MM.1S (cell line): ENCODE data around the gene NOD1.

ENCODE experiments used
- DNase-seq: peaks from one replicate; pipeline ENCODE4 v3.0.0-alpha.2; 2015
- H2AFZ ChIP-seq: fragments of 300-600 bp; sonication (generic); 2 replicates; pipeline ENCODE4 v1.6.0; 2016; ENCODE audit warnings: antibody characterized with exemption, low read length
- H3F3A ChIP-seq: fragments of 300-600 bp; sonication (generic); 2 replicates; pipeline ENCODE4 v1.6.1; 2016; ENCODE audit warnings: mild to moderate bottlenecking, antibody characterized with exemption, low read length, moderate library complexity, mixed read lengths; ENCODE audit not compliant: insufficient read depth
- H3K27ac ChIP-seq: fragments of 300-600 bp; sonication (generic); 2 replicates; pipeline ENCODE4 v1.5.1; 2016; ENCODE audit warnings: mild to moderate bottlenecking, low read length
- H3K27me3 ChIP-seq: fragments of 300-600 bp; sonication (generic); replicated peaks from 2 replicates; pipeline ENCODE4 v1.6.0; 2016; ENCODE audit warnings: low read length; ENCODE audit not compliant: insufficient read depth
- H3K36me3 ChIP-seq: fragments of 300-600 bp; sonication (generic); replicated peaks from 2 replicates; pipeline ENCODE4 v1.6.1; 2016; ENCODE audit warnings: mild to moderate bottlenecking, low read length, mixed read lengths; ENCODE audit not compliant: insufficient read depth
- H3K4me1 ChIP-seq: fragments of 300-600 bp; sonication (generic); 2 replicates; pipeline ENCODE4 v1.6.1; 2016; ENCODE audit warnings: low read length, mixed read lengths
- H3K4me2 ChIP-seq: fragments of 300-600 bp; sonication (generic); 2 replicates; pipeline ENCODE4 v1.6.0; 2016; ENCODE audit warnings: low read depth, low read length
- H3K4me3 ChIP-seq: fragments of 300-600 bp; sonication (generic); 2 replicates; pipeline ENCODE4 v1.5.1; 2016; ENCODE audit warnings: low read length, mixed read lengths
- H3K79me2 ChIP-seq: fragments of 300-600 bp; sonication (generic); 2 replicates; pipeline ENCODE4 v1.6.1; 2016; ENCODE audit warnings: mixed run types, low read length, mixed read lengths
- H3K9ac ChIP-seq: fragments of 300-600 bp; sonication (generic); 2 replicates; pipeline ENCODE4 v1.6.1; 2016; ENCODE audit warnings: low read length, mixed read lengths
- H3K9me2 ChIP-seq: fragments of 300-600 bp; sonication (generic); replicated peaks from 2 replicates; pipeline ENCODE4 v1.6.1; 2016; ENCODE audit warnings: mild to moderate bottlenecking, low read length, mixed read lengths; ENCODE audit not compliant: insufficient read depth
- H3K9me3 ChIP-seq: fragments of 300-600 bp; sonication (generic); replicated peaks from 2 replicates; pipeline ENCODE4 v1.6.1; 2016; ENCODE audit warnings: mild to moderate bottlenecking, low read length, mixed read lengths; ENCODE audit not compliant: insufficient read depth
- H4K20me1 ChIP-seq: fragments of 300-600 bp; sonication (generic); 2 replicates; pipeline ENCODE4 v1.6.1; 2016; ENCODE audit warnings: mild to moderate bottlenecking, low read length, moderate library complexity, mixed read lengths; ENCODE audit not compliant: insufficient read depth
- CTCF ChIP-seq: fragments of 300-600 bp; sonication (generic); IDR thresholded peaks from 2 replicates; pipeline ENCODE4 v1.5.1; 2016; ENCODE audit warnings: antibody characterized with exemption, low read length, mixed read lengths
- EZH2 ChIP-seq: fragments of 300-600 bp; sonication (generic); optimal IDR thresholded peaks from 2 replicates; pipeline ENCODE3; 2017; ENCODE audit warnings: low read depth, mild to moderate bottlenecking, antibody characterized with exemption, low read length, mixed read lengths
- EZH2phosphoT487 ChIP-seq: fragments of 300-600 bp; sonication (generic); IDR thresholded peaks from 2 replicates; pipeline ENCODE4 v1.6.1; 2018; ENCODE audit warnings: antibody characterized with exemption, low read length

NOD1 gene

DNA sequence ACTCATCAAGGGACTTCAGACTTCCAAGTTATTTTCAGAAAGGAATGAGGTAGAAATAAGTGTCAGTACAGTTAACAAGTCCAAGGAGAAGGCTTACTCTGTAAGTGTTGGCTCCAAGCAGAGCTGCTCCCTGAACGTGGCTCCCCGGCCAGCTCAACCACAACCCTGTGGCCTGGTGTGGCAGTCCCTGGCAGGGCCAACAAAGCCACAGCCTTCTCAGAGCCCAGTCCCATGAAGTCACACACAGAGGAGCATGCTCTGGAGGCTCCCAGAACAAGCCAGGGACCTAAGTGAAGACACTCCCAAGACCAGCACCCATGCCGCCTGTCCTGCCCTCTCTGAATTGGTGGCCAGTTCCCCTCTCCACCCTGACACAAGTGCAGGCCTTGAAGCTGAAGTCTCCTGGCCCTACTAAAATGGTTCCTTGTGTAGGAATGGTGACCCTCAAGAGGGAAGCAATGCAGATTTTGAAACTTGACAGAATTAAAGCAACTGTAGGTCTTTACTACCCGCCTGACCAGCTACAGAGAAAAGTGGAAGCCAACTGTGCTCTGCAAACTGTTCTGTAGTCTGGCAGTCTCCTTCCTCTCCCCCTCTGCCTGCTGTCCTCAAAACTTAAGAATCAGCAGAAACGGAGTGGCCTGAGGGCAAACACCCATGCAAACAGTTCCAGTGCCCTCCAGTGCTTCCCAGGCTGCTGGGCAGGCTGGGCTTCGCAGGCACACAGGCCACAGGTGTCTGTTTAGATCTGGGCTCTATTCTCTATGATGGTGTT is 51.1 kb downstream of the NOD1 start:
- no peaks in the 10 kb centered on the region for H3K36me3 ChIP-seq
- no peak overlapping the region for H2AFZ ChIP-seq
- H3K9me2 ChIP-seq: no peaks in the 10 kb centered on the region
- H3K4me1 ChIP-seq: peaks cover 13% of the 10 kb centered on the region
- no peak overlapping the region for H3K9ac ChIP-seq
- DNase-seq: no peak
- H3F3A ChIP-seq: no peaks in the 10 kb centered on the region
- H3K4me3 ChIP-seq: no peak overlapping the region
- H3K4me2 ChIP-seq: no peak overlapping the region
- H4K20me1 ChIP-seq: no peaks in the 10 kb centered on the region
- no peaks in the 10 kb centered on the region for H3K79me2 ChIP-seq
- no peaks in the 10 kb centered on the region for H3K27me3 ChIP-seq
- H3K27ac ChIP-seq: no peak overlapping the region
- H3K9me3 ChIP-seq: no peaks in the 10 kb centered on the region
- TF ChIP-seq CTCF: no peak
- no peak for TF ChIP-seq EZH2phosphoT487
- no peak for TF ChIP-seq EZH2

DNA sequence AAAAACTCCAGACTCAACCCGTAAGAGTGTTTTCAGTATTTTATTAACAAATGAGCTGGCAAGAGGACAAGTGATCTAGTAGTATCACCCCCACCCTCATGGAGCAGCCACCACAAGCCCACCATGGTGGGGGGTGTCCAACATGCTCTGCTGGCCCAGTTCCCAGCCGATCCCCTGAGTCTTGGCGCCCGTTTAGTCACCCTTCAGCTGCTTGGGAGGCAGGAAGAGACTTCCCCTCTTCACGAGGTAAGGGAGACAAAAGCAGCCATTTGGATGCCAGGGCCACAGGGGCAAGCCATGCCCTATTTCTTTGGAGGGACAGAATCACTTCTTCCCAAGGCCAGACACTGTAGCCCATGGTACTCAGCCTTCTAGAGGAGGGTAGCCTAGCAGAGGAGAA is 54.1 kb downstream of the NOD1 start:
- H3F3A ChIP-seq: no peaks in the 10 kb centered on the region
- no peak overlapping the region for H2AFZ ChIP-seq
- H3K4me3 ChIP-seq: no peak overlapping the region
- no peaks in the 10 kb centered on the region for H3K79me2 ChIP-seq
- no peak overlapping the region for H3K4me2 ChIP-seq
- DNase-seq: no peak
- H4K20me1 ChIP-seq: no peaks in the 10 kb centered on the region
- no peak overlapping the region for H3K9ac ChIP-seq
- H3K9me3 ChIP-seq: no peaks in the 10 kb centered on the region
- no peak overlapping the region for H3K27ac ChIP-seq
- H3K4me1 ChIP-seq: no peaks in the 10 kb centered on the region
- no peak for TF ChIP-seq EZH2
- TF ChIP-seq EZH2phosphoT487: no peak
- no peak for TF ChIP-seq CTCF
- H3K36me3 ChIP-seq: no peaks in the 10 kb centered on the region
- H3K27me3 ChIP-seq: no peaks in the 10 kb centered on the region
- no peaks in the 10 kb centered on the region for H3K9me2 ChIP-seq

DNA sequence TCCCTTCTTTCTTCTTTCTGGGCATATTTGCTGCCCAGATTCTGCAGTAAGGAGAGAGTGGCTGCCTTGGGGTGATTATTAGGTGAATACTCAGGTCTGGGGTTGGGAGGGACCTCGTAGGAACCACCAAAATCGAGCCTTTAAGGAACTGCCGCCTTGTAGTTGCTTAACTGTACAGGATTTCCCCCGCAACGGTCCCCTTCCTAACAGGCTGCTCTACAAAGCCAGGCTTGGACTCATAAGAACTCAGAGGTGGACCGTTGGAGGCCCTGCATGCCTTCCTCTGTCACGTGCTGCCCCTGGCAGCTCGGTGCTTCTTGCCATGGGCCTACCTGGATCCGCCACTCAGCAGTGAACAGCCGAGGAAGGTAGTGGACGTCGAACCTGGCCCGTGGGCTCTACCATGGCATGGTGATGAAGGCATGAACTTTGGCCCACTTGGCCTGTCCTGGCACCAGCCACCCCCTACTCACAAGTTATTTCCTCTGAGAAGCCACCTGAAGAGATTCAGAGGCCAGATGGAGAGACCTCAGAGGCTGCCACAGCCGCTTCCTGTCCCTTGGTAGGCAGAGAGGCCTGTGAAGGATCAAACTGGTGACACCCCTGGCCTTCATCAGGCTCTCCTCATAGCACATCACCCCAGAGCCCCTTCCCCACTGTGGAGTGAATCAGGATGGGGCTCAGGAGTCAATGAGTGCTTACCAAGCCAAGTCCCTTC is 54.6 kb downstream of the NOD1 start:
- no peaks in the 10 kb centered on the region for H3K9me3 ChIP-seq
- no peaks in the 10 kb centered on the region for H4K20me1 ChIP-seq
- TF ChIP-seq CTCF: no peak
- no peak for TF ChIP-seq EZH2
- TF ChIP-seq EZH2phosphoT487: no peak
- no peak overlapping the region for H3K9ac ChIP-seq
- DNase-seq: no peak
- H3K27me3 ChIP-seq: no peaks in the 10 kb centered on the region
- no peaks in the 10 kb centered on the region for H3K4me1 ChIP-seq
- H3K79me2 ChIP-seq: no peaks in the 10 kb centered on the region
- H3K27ac ChIP-seq: no peak overlapping the region
- no peaks in the 10 kb centered on the region for H3F3A ChIP-seq
- no peak overlapping the region for H3K4me2 ChIP-seq
- no peaks in the 10 kb centered on the region for H3K9me2 ChIP-seq
- H3K4me3 ChIP-seq: no peak overlapping the region
- no peaks in the 10 kb centered on the region for H3K36me3 ChIP-seq
- H2AFZ ChIP-seq: no peak overlapping the region
